ENCODE data around the gene TUBGCP3.

The TUBGCP3 gene

GRCh38 chr13:112616586-112617362 is 28.8 kb upstream of the TUBGCP3 start:
- DNase-seq, result peak; percentile 38

GRCh38 chr13:112615391-112615790 is 27.4 kb upstream of the TUBGCP3 start:
- DNase-seq, result no peak

GRCh38 chr13:112614835-112615234 is 26.9 kb upstream of the TUBGCP3 start:
- no peak for DNase-seq

GRCh38 chr13:112608212-112608611 is 20.3 kb upstream of the TUBGCP3 start:
- no peak for DNase-seq

- peak; percentile 81 for DNase-seq
Observed at GRCh38 chr13:112606109-112607001, 18.4 kb upstream of the TUBGCP3 start.

- no peak for DNase-seq
Observed at GRCh38 chr13:112605531-112605990, 17.6 kb upstream of the TUBGCP3 start.

- DNase-seq, result peak; percentile 28
Observed at GRCh38 chr13:112603641-112604225, 15.8 kb upstream of the TUBGCP3 start.

GRCh38 chr13:112602189-112602588 is 14.2 kb upstream of the TUBGCP3 start:
- DNase-seq, result no peak

- no peak for DNase-seq
Observed at GRCh38 chr13:112601371-112601770, 13.4 kb upstream of the TUBGCP3 start.

GRCh38 chr13:112596235-112596634 is 8.3 kb upstream of the TUBGCP3 start:
- no peak for DNase-seq

- DNase-seq, result no peak
Observed at GRCh38 chr13:112592647-112593046, 4.7 kb upstream of the TUBGCP3 start.

GRCh38 chr13:112592181-112592580 is 4.2 kb upstream of the TUBGCP3 start:
- DNase-seq, result no peak

- no peak for DNase-seq
Observed at GRCh38 chr13:112588490-112589297, 741 bp upstream of the TUBGCP3 start.

- DNase-seq, result peak; percentile 56
Observed at GRCh38 chr13:112587212-112587763, 665 bp downstream of the TUBGCP3 start.

- no peak for DNase-seq
Observed at GRCh38 chr13:112586334-112586960, 1.5 kb downstream of the TUBGCP3 start.

- no peak for DNase-seq
Observed at GRCh38 chr13:112583592-112584277, 4.2 kb downstream of the TUBGCP3 start.

- no peak for DNase-seq
Observed at GRCh38 chr13:112582263-112582662, 5.7 kb downstream of the TUBGCP3 start.

- no peak for DNase-seq
Observed at GRCh38 chr13:112580912-112581311, 7.0 kb downstream of the TUBGCP3 start.

GRCh38 chr13:112580211-112580610 is 7.7 kb downstream of the TUBGCP3 start:
- no peak for DNase-seq

GRCh38 chr13:112579310-112579843 is 8.6 kb downstream of the TUBGCP3 start:
- no peak for DNase-seq

- no peak for DNase-seq
Observed at GRCh38 chr13:112576768-112577167, 11.2 kb downstream of the TUBGCP3 start.
